ENCODE data around the gene ZRANB2.

DNA sequence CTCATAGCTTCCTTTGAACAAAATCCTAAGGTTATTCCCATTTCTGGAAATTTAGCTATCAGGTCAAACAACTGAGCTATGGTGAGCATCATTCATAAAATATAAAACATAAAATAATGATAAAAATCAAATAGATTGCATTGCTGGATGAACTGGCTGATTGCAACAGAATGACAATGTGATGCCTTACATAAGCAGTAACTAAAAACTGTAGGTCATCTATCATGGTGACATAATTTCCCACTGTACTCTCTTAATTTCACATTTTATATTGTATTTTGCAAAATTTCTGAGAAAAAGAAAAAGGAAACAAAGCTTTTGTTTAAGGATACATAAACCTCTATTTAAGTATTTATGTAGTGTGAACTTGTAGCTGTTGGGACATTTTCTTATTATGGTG, 37.8 kb downstream of the ZRANB2 start:
- no peak for TF ChIP-seq CTCF (conservative IDR thresholded peaks at IDR 0.05; ENCODE audit: low read length)
- no peak for TF ChIP-seq EZH2phosphoT487 (IDR thresholded peaks at IDR 0.05; ENCODE audit: borderline replicate concordance, low read depth, low read length)
